Upper lobe of left lung (tissue), 6 donors: ENCODE measurements around the gene MAPK12. TPM values are rescaled to one million over a fixed set of nuclear protein-coding genes. Genes with fewer than 3 reads are reported as not detected.
A peak's percentile ranks its signal among the peaks of the same experiment; 100 is the strongest.

Experiments
- ATAC-seq, 2 donors: fragments of 200-7000 bp; cut with Tn5 transposase; one replicate each; pipeline ENCODE4 v1.9.1; 2022; ENCODE audit warnings: mild to moderate bottlenecking in 2 of 2, moderate library complexity in 2 of 2; ENCODE audit not compliant: low FRiP score in 2 of 2
- DNase-seq, 2 donors: peaks; one replicate each; pipeline ENCODE4 v3.0.0-alpha.2; 2019 to 2020
- H3K27ac ChIP-seq, 4 donors: fragments of 200-600 bp; sonication (generic); one replicate each; pipeline ENCODE4 v1.5.1; 2016 to 2019
- H3K27me3 ChIP-seq, 4 donors: fragments of 200-600 bp; sonication (generic); one replicate each; pipeline ENCODE4 v1.5.1; 2017 to 2019
- H3K36me3 ChIP-seq, 4 donors: fragments of 200-600 bp; sonication (generic); one replicate each; pipeline ENCODE4 v1.5.1; 2016 to 2019
- H3K4me1 ChIP-seq, 4 donors: fragments of 200-600 bp; sonication (generic); one replicate each; pipeline ENCODE4 v1.5.1; 2018 to 2019
- H3K4me3 ChIP-seq, 4 donors: fragments of 200-600 bp; sonication (generic); one replicate each; pipeline ENCODE4 v1.5.1; 2017 to 2019; ENCODE audit warnings: mild to moderate bottlenecking in 2 of 4, moderate library complexity in 1 of 4
- H3K9me3 ChIP-seq, 4 donors: fragments of 200-600 bp; sonication (generic); one replicate each; pipeline ENCODE4 v1.5.1; 2018 to 2019
- CTCF ChIP-seq, 6 experiments: fragments of 450-650 bp in 4 of 6; fragments of 200-600 bp in 2 of 6; sonication (generic) in 2 of 6; IDR thresholded peaks; one replicate each; pipeline ENCODE4 v1.5.1; 2016 to 2019; ENCODE audit warnings: antibody characterized with exemption in 6 of 6
- EP300 ChIP-seq, 4 donors: sonication (generic); formaldehyde crosslinking; IDR thresholded peaks; one replicate each; pipeline ENCODE4 v1.5.1; 2017; ENCODE audit warnings: antibody characterized with exemption in 4 of 4, control low read depth in 2 of 4
- POLR2A ChIP-seq, 4 donors: fragments of 450-650 bp; IDR thresholded peaks; one replicate each; pipeline ENCODE4 v1.5.1; 2016 to 2017; ENCODE audit warnings: antibody characterized with exemption in 4 of 4, mild to moderate bottlenecking in 2 of 4
- POLR2AphosphoS5 ChIP-seq, 2 donors: sonication (generic); formaldehyde crosslinking; IDR thresholded peaks; one replicate each; pipeline ENCODE4 v1.5.1; 2017; ENCODE audit warnings: antibody characterized with exemption in 2 of 2
- WGBS, 2 donors: methylation state at CpG; one replicate each; pipeline ENCODE4 v1.1.5; 2017 to 2018; 5-methylcytosine and 5-hydroxymethylcytosine counted together
- total RNA-seq, 6 donors: library from RNA; depleted of rRNA in 4 of 6; stranded (reverse); fragments of >200 nt in 4 of 6; gene quantifications; one replicate each; pipeline versions ENCODE4 v1.1.0 to v1.2.1, GENCODE V29; 2016 to 2021
- donor health status: DM: no; HTN: no; CAD: no; lungs with moderate emphysema.
- donor health status: DM: no; HTN: yes; CAD: no; lungs with severe emphysema.

Gene MAPK12
- total RNA-seq, 6 donors from 2014 or later: 3.1 to 19.2 (median 10.1) TPM

GRCh38 chr22:50251477-50252081 lies 9.9 kb downstream of the MAPK12 start:
- Histone ChIP-seq H3K36me3 (peaks cover 0 to 21% (median 13%) of the 10 kb centered on the region in 4 donors), H3K27me3 (no peaks in the 10 kb centered on the region), H3K9me3 (no peaks in the 10 kb centered on the region), H3K4me3 (peak overlapping the region; percentile 60 to 89 (median 75)), H3K27ac (peak overlapping the region; percentile 58 to 86 (median 82)), H3K4me1 (peaks cover 22 to 51% (median 28%) of the 10 kb centered on the region in 4 donors)
- 2 to 5% methylated on average over 7 to 36 of the region's 36 CpGs for WGBS, 2 donors
- DNase-seq (no peak), ATAC-seq (peak in 1 of 2 donors; percentile 0)
- no peak for TF ChIP-seq CTCF (IDR thresholded peaks at IDR 0.05)

- DNase-seq: peak; percentile 89 to 97
- Histone ChIP-seq H3K36me3 (peaks cover 3 to 29% (median 20%) of the 10 kb centered on the region in 4 donors), H3K4me1 (peaks cover 25 to 57% (median 34%) of the 10 kb centered on the region in 4 donors), H3K27ac (peak within 1 kb of the TSS; percentile 58 to 86 (median 82)), H3K27me3 (no peaks in the 10 kb centered on the region), H3K4me3 (peak within 1 kb of the TSS; percentile 60 to 89 (median 75)), H3K9me3 (no peaks in the 10 kb centered on the region)
- TF ChIP-seq POLR2A (IDR thresholded peaks at IDR 0.05) (peak in 2 of 4 donors; percentile 51 to 62), CTCF (IDR thresholded peaks at IDR 0.05) (peak in 1 of 6 experiments; percentile 13), EP300 (IDR thresholded peaks at IDR 0.05) (no peak), POLR2AphosphoS5 (IDR thresholded peaks at IDR 0.05) (peak; percentile 12 to 46)
- 0% methylated on average over 13 to 24 of the region's 81 CpGs for WGBS, 2 donors
- peak; percentile 71 to 92 for ATAC-seq
These were observed 10.7 kb downstream of the MAPK12 start, which contains the start of gene HDAC10 for GRCh38 chr22:50250555-50251476. Gene HDAC10 (minus strand): TSS chr22:50251265. CDS start chr22:50251032, 233 bp downstream.

GRCh38 chr22:50250249-50250554 lies 11.3 kb downstream of the MAPK12 start:
- WGBS, 2 donors: 73 to 87% methylated on average over 7 to 11 of the region's 11 CpGs
- ATAC-seq (no peak), DNase-seq (no peak)
- TF ChIP-seq POLR2AphosphoS5 (IDR thresholded peaks at IDR 0.05) (no peak), POLR2A (IDR thresholded peaks at IDR 0.05) (no peak), CTCF (IDR thresholded peaks at IDR 0.05) (no peak), EP300 (IDR thresholded peaks at IDR 0.05) (no peak)
- H3K4me3 ChIP-seq: peak overlapping the region; percentile 60 to 89 (median 75)
- H3K36me3 ChIP-seq: peaks cover 3 to 30% (median 21%) of the 10 kb centered on the region in 4 donors
- H3K27ac ChIP-seq: peak overlapping the region in 3 of 4 donors; percentile 58 to 82 (median 81)
- H3K4me1 ChIP-seq: peaks cover 30 to 63% (median 39%) of the 10 kb centered on the region in 4 donors
- H3K9me3 ChIP-seq: no peaks in the 10 kb centered on the region
- H3K27me3 ChIP-seq: no peaks in the 10 kb centered on the region

GRCh38 chr22:50249341-50250248 lies 11.9 kb downstream of the MAPK12 start:
- ATAC-seq (no peak), DNase-seq (peak in 1 of 2 donors; percentile 77)
- no peak for TF ChIP-seq CTCF (IDR thresholded peaks at IDR 0.05)
- TF ChIP-seq EP300 (IDR thresholded peaks at IDR 0.05): no peak
- TF ChIP-seq POLR2A (IDR thresholded peaks at IDR 0.05): no peak
- TF ChIP-seq POLR2AphosphoS5 (IDR thresholded peaks at IDR 0.05): no peak
- Histone ChIP-seq H3K27ac (peak overlapping the region in 1 of 4 donors; percentile 82), H3K4me1 (peaks cover 30 to 65% (median 39%) of the 10 kb centered on the region in 4 donors), H3K4me3 (peak overlapping the region in 2 of 4 donors; percentile 60 to 82), H3K27me3 (no peaks in the 10 kb centered on the region), H3K36me3 (peaks cover 3 to 30% (median 21%) of the 10 kb centered on the region in 4 donors), H3K9me3 (no peaks in the 10 kb centered on the region)
- 95% methylated on average over 17 to 31 of the region's 32 CpGs for WGBS, 2 donors
